IPS DF 6.9 (cell line): ENCODE measurements around the gene IRAK3.
"Not testable (repeated sequence)": the region's sequence is repeated elsewhere in the genome, so short reads cannot be mapped to it uniquely, and the experiment has no call there.

ENCODE experiments used
- DNase-seq: peaks from one replicate; pipeline ENCODE4 v3.0.0-alpha.2; 2013; ENCODE audit warnings: low read depth, low spot score
- H3K27ac ChIP-seq: one replicate; pipeline ENCODE4 v1.5.1; 2013; ENCODE audit warnings: low read length, control low read depth
- H3K27me3 ChIP-seq: 2 replicates; pipeline ENCODE4 v1.6.1; 2013; ENCODE audit warnings: mild to moderate bottlenecking, low read length; ENCODE audit not compliant: control insufficient read depth, insufficient read depth
- H3K36me3 ChIP-seq: 2 replicates; pipeline ENCODE4 v1.6.1; 2013; ENCODE audit warnings: low read length; ENCODE audit not compliant: control insufficient read depth, insufficient read depth
- H3K4me1 ChIP-seq: 2 replicates; pipeline ENCODE4 v1.6.1; 2013; ENCODE audit warnings: low read length; ENCODE audit not compliant: control insufficient read depth, insufficient read depth
- H3K4me3 ChIP-seq: 2 replicates; pipeline ENCODE4 v1.5.1; 2013; ENCODE audit warnings: mild to moderate bottlenecking, low read length
- H3K9me3 ChIP-seq: 2 replicates; pipeline ENCODE4 v1.6.1; 2013; ENCODE audit warnings: low read length, inconsistent platforms; ENCODE audit not compliant: control insufficient read depth, insufficient read depth
- WGBS: extraction: QIAGEN DNeasy Blood & Tissue Kit; methylation state at CpG from one replicate; pipeline ENCODE4 v1.1.7; 2013; ENCODE audit warnings: mixed read lengths, missing lambda C conversion rate; ENCODE audit not compliant: insufficient read length, insufficient coverage; 5-methylcytosine and 5-hydroxymethylcytosine counted together

IRAK3 gene

DNA sequence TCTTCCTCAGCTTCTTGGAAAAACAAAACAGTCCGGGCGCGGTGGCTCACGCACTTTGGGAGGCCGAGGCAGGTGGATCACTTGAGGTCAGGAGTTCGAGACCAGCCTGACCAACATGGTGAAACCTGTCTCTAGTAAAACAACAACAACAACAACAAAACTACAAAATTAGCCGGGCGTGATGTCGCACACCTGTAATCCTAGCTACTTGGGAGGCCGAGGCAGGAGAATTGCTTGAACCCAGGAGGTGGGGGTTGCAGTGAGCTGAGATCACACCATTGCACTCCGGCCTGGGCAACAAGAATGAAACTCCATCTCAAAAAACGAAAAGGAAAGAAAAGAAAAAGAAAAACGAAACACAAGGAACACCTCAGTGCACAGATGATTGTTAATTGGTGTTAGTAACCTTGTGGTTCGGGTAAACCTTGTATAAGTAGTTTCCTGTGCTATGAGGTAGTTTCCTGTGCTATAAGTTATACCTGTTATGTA lies 114.3 kb downstream of the IRAK3 start:
- not testable (repeated sequence) for DNase-seq, H3K27ac ChIP-seq, H3K27me3 ChIP-seq, H3K9me3 ChIP-seq, H3K4me1 ChIP-seq, H3K36me3 ChIP-seq, H3K4me3 ChIP-seq
- WGBS, result no CpG with 5 or more reads among the region's 14 CpGs
